D721Med (cell line): ENCODE data around the gene FRRS1L.

Source experiments
- DNase-seq: peaks from one replicate; pipeline ENCODE4 v3.0.0; 2011; ENCODE audit warnings: low spot score; ENCODE audit not compliant: insufficient read length
- FAIRE-seq: peaks from 2 replicates; lab custom pipeline; 2011; peaks lifted over from hg19 to GRCh38; lab: Jason Lieb, UNC
- TF ChIP-seq, protein P1 (sequence below): IDR thresholded peaks from 2 replicates; pipeline ENCODE4 v1.5.1; 2012; ENCODE audit warnings: mild to moderate bottlenecking, control low read depth; ENCODE audit not compliant: insufficient read depth; ENCODE audit errors: missing control alignments

Gene FRRS1L

DNA sequence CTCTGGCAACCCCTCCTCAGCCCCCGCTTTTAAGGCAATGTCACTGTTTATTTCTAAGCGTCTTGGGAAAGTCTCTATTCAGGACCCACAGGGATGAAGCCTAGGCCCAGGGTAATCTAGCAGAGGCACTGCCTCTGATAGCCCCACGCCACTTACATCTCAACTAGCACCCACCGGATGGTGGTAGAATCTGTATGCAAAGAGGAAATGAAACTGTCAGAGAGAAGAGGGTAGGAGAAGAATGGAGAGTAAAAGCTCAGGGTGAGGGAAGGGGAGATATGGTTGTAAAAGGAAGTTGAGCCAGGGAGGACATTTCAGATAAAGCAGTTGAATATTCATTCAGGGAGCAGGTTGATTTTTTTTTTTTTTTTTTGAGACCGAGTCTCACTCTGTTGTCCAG is 3.0 kb downstream of the FRRS1L start:
- FAIRE-seq (no peak), DNase-seq (no peak)
- TF ChIP-seq, protein P1, sequence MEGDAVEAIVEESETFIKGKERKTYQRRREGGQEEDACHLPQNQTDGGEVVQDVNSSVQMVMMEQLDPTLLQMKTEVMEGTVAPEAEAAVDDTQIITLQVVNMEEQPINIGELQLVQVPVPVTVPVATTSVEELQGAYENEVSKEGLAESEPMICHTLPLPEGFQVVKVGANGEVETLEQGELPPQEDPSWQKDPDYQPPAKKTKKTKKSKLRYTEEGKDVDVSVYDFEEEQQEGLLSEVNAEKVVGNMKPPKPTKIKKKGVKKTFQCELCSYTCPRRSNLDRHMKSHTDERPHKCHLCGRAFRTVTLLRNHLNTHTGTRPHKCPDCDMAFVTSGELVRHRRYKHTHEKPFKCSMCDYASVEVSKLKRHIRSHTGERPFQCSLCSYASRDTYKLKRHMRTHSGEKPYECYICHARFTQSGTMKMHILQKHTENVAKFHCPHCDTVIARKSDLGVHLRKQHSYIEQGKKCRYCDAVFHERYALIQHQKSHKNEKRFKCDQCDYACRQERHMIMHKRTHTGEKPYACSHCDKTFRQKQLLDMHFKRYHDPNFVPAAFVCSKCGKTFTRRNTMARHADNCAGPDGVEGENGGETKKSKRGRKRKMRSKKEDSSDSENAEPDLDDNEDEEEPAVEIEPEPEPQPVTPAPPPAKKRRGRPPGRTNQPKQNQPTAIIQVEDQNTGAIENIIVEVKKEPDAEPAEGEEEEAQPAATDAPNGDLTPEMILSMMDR: no peak

DNA sequence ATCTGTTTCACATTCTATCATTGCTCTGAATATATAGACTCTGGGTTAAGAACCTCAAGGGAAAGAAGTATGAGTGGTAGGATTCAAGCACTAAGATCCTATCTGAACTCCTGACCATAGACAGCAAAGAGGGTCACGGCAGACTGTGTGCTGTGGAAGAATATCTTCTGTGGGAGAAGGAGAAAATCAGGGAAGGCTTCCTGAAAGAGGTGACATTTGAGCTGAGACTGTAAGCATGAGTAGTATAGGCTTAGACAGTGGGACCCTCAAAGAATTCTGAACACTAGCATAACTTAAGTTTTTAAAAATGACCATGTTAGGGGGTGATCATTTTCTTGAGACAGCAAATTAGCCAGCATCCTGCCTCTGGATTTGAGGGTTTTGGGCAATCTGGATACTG is 3.9 kb downstream of the FRRS1L start:
- FAIRE-seq: no peak

DNA sequence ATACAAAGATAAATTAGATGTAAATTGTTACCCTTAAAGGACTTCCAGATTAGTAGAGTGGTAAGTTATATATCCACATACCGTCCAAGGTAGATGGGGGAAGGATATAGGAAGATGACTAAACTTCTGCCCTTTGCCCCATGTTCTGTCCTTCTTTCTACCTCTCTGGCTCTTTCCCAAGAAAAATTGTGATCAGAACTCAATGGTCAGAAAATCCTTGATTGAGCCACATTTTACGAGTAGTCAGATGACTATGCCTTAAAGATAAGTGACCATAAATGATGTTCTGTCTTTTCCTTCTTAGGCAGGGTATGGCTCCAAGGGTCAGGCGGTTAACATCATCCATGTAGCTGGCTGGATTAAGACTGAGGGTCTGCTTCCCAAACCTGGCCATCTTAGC is 4.4 kb downstream of the FRRS1L start:
- FAIRE-seq: no peak
- TF ChIP-seq, protein P1: no peak
- no peak for DNase-seq

More for the DNA sequence above, 3.9 kb downstream of the FRRS1L start:
- DNase-seq: no peak
- TF ChIP-seq, protein P1: no peak

DNA sequence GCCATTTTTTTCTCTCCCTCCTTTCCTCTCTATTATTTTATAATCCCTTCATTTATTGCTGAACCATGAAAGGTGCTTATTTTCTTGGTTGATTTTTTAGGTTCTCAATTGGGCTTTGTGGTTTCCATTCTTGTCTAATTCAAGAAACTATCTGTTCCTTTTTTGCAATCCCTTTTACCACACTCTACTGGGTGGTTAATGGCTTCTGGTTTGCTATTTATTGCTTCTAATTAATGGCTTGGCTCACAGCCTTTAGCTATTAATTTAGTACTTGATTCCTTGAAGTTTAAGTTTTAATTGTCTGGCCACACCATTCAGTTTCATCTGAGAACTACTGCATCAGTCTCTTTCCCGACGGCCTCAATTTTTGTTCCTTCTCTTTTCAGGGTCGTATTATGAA is 5.6 kb downstream of the FRRS1L start:
- TF ChIP-seq, protein P1: no peak
- FAIRE-seq (no peak), DNase-seq (no peak)

DNA sequence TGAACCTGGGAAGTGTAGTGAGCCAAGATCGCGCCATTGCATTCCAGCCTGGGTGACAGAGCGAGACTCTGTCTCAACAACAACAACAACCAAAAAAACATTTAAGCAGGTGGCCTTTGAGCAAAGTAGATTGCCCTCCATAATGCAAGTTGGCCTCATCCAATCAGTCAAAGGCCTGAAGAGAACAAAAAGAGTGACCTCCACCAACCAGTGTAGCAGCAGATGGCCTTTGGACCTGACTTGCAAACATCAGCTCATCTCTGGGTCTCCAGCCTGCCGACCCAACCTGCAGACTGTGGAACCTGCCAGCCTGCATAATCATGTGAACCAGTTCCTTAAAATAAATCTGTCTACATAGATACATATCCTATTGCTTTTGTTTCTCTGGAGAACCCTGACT is 7.5 kb downstream of the FRRS1L start:
- no peak for FAIRE-seq
- no peak for DNase-seq
- TF ChIP-seq, protein P1: no peak

DNA sequence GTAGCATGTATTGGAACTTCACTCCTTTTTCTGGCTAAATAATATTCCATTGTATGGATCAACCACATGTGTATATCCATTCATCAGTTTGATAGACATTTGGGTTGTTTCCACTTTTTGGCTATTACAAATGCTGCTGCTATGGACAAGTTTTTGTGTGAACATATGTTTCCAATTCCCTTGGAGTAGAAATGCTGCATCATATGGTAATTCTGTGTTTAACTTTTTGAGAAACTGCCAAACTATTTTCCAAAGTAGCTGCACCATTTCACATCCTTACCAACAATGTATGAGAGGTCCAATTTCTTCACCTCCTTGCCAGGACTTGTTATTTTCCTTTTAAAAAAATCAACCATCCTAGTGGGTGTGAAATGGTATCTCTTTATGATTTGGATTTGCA is 8.4 kb downstream of the FRRS1L start:
- TF ChIP-seq, protein P1: no peak
- FAIRE-seq (no peak), DNase-seq (no peak)

DNA sequence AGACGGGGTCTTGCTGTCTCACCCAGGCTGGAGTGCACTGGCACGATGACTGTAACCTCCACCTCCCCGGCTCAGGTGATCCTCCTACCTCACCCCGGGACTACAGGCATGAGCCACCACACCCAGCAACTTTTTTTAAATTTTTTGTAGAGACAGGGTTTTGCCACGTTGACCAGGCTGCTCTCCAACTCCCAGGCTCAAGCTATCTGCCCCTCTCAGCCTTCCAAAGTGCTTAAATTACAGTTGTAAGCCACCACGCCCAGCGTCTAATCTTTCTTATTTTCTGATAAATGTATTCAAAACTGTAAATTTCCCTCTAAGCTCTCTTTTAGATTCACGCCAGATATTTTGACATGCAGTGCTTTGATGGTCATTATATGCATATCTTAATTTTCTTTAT is 10.3 kb downstream of the FRRS1L start:
- DNase-seq (no peak), FAIRE-seq (no peak)
- TF ChIP-seq, protein P1: no peak
